CD4-positive, alpha-beta T cell treated with Interleukin-17A for 4 hours (primary cell): ENCODE measurements around the gene TAOK2.

Source experiments
- DNase-seq: peaks from one replicate; pipeline ENCODE4 v3.0.0-alpha.2; 2020; ENCODE audit warnings: mixed read lengths

The TAOK2 gene

DNA sequence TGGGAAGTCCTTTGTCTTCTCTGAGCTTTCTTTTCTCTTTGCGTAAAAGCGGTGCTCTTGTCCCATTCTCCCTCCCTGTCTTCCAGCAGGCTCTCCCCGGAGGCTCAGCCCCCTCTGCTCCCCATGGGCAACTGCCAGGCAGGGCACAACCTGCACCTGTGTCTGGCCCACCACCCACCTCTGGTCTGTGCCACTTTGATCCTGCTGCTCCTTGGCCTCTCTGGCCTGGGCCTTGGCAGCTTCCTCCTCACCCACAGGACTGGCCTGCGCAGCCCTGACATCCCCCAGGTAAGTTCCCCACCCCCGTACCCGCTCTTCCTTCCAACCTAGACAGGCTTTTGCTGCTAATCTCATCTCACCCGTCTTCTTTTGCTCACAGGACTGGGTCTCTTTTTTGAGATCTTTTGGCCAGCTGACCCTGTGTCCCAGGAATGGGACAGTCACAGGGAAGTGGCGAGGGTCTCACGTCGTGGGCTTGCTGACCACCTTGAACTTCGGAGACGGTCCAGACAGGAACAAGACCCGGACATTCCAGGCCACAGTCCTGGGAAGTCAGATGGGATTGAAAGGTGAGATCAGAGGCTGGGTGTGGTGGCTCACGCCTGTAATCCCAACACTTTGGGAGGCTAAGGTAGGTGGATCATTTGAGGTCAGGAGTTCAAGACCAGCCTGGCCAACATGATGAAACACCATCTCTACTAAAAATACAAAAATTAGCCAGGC lies 10.5 kb upstream of the TAOK2 start:
- DNase-seq: no peak

DNA sequence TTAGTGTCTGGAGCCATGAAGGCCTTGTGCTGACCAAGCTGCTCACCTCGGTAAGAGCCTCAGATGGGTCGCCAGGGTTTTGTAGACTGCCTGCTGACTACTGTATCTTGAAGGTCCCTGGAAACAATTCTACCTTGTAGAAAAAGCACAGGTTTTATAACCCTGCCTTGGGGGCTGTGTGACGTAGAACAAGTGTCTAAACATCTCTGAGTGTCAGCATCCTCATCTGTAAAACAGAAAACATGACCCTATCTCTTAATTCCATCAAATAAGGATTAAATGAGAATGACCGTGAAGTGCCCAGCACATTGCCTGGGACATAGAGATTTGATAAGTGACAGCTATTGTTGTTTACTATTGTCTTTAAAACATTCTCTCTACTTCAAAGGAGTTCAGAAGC lies 5.5 kb upstream of the TAOK2 start:
- no peak for DNase-seq

DNA sequence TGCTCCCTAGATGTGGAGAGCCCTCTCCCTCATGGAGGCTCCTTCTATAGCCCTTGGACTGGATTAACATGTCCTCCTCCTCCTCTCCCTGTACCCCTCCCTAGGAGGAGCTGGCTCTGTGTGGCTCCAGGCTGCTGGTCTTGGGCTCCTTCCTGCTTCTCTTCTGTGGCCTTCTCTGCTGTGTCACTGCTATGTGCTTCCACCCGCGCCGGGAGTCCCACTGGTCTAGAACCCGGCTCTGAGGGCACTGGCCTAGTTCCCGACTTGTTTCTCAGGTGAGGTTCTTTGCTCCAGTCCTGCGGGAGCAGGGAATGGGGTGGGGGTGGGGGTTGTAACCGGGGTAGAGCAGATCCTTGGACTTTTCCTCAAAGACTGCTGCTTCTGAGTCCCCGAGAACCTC lies 2.4 kb upstream of the TAOK2 start:
- no peak for DNase-seq

DNA sequence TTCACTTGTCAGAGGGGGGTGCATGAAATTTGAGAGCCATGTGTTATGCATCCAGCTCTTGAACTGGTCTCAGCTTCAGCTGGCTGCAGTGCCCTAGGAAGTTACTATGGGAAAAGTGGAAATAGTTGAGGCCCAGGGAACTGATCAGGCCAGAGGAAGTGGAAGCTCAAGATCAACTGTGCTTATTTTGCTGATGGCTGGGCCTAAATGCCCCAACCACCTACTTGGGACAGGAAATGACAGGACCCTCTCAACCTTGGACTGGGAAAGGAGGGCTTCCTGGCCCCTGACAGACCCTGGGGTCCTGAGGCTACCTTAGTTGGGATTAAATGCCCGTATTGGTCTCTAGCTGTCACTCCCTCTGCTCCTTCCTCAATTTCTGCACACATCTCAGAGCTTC lies 1.2 kb upstream of the TAOK2 start:
- no peak for DNase-seq

DNA sequence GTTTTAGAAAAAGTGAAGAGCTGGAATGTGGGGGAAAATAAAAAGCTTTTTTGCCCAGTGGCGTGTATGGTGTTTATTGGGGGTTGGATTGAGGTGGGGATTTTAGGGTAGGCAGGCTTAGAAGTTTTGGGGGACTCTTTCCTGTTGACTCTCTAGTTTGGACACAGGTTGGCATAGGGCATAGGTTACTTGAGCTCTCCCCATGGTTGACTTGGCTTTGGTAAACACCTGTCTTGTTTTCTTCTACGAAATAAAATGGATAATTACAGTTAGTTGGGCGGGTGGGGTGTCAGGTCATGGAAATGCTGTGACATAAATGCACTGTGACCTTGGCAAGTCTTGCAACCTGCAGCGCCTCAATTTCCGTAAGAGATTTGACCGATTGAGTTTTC lies 680 bp upstream of the TAOK2 start:
- DNase-seq: no peak

DNA sequence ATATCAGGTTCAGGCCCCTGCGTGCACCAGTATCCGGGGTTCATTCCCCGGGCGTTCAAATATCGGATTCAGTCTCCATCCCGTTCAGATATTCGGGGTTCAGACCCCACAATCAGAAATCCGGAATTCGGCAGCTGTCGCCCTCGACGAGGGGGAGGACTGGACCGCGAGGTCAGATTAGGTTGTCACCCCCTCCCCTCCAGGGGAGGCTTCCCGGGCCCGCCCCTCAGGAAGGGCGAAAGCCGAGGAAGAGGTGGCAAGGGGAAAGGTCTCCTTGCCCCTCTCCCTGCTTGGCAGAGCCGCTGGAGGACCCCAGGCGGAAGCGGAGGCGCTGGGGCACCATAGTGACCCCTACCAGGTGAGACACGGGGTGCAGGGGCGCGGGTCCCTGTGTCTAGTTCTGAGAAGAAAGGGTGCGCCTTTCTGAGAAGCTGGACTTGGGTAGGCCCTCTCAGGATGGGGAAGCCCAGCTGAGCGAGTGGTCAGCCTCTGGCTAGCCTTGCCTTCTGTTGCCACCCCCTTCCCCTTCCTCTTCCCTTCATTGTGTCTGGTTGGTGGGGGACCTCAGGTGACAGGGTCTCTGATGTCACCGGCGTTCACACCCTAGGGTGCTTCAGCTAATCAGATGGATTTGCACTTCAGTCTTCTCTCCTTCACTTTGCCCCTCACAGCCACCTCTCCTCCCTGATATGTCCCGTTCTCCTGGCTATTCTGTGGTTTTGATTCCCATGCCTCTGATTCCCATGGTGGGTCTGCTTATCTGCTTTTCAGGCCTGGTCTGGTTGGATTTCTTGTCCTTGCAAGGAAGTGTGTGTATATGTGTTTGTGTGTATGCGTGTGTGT lies 844 bp downstream of the TAOK2 start:
- DNase-seq: peak; percentile 14

DNA sequence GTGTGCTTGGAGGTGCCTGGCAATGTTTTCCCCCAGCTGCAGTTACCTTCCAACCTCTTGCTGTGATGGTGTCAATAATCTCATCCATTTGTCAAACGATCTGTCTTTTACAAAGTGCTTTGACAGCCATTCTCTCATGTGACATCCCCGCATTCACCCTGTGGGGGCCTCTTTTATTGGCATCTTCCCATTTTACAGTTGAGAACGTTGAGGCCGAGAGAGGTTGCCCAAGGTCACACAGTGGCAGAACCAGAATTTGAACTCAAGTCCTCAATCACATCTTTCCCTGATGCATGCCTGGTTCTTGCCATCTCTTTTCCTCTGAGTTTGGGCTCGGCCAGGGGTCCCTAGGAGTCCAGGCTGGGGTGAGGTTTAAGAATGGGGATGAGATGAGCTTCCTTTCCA lies 1.5 kb downstream of the TAOK2 start:
- no peak for DNase-seq

DNA sequence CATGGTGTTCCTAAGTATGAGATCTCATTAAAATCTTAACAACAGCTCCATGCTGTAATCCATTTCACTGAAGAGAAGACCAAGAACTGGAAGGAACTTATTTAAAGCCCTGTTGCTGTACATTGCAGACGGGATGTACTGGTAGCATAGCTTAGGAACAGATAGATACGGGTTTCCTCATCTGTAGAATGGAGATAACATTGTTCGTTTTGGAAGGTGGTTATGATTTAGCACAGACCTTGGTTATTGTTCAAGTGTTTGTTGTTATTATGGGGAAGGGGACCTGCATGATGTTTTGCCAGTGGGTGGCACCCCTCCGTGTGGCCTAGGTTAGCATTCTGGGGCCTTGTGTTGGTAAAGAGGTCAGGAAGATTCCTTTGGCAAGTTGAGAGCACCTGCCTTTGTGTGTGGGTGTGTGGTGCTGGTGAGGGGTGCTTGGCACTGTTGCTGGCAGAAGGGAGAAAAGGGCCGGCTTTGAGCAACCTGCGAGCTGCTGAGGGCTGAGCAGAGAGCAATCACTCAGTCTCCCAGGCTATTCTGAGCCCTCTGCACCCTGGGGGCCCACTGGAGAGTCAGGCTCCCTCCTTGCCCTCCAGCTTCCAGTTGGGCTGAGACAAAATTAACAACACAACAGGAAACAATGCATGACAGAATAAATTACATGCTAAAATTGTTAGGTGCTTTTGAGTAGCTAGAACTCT lies 2.3 kb downstream of the TAOK2 start:
- DNase-seq: no peak

DNA sequence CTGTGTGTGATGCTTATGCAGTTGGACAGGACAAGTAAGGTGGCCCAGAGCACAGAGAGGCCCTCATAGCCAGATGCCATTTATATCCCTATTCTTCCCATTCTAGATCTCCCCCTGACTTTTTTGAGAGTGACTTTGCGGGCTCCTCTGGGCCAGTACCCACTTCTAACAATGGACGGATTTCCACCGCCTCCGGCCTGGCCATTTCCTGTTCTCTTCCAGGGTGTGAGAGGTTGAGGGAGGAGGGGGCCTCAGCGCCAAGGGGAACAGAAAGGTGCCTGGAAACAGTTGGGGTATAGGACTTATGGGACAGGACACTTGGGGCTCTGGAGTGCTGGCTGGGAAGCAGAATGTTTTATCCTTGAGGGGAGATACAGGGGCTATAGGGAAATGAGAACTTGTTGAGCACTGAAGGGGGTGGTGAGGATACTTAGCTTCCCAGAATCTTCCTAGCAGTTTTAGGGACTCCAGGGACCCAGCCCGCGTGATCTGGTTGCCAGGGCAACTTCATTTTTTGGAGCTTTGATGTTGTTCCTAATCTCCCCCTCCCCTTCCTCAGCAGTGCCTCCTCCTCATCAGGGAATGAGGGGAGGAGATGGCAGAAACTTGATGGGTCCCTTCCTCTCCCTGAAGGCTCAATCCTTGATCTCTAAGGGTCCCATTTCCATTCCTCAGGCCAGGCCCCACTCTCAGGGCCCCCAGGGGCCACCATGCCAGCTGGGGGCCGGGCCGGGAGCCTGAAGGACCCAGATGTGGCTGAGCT lies 3.6 kb downstream of the TAOK2 start:
- no peak for DNase-seq

DNA sequence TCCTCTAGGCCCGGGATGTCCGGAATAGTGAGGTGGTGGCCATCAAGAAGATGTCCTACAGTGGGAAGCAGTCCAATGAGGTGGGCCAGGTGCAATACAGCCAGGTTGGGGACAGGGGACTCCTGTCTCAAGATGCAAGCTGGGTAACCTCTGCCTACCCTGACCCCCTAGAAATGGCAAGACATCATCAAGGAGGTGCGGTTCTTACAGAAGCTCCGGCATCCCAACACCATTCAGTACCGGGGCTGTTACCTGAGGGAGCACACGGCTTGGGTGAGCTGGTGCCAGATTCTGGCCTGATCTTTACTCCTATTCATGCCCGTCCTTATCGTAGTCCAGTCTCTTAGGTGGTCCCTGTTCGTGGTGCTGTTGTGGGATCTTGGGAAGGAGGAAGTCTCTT lies 4.4 kb downstream of the TAOK2 start:
- no peak for DNase-seq

DNA sequence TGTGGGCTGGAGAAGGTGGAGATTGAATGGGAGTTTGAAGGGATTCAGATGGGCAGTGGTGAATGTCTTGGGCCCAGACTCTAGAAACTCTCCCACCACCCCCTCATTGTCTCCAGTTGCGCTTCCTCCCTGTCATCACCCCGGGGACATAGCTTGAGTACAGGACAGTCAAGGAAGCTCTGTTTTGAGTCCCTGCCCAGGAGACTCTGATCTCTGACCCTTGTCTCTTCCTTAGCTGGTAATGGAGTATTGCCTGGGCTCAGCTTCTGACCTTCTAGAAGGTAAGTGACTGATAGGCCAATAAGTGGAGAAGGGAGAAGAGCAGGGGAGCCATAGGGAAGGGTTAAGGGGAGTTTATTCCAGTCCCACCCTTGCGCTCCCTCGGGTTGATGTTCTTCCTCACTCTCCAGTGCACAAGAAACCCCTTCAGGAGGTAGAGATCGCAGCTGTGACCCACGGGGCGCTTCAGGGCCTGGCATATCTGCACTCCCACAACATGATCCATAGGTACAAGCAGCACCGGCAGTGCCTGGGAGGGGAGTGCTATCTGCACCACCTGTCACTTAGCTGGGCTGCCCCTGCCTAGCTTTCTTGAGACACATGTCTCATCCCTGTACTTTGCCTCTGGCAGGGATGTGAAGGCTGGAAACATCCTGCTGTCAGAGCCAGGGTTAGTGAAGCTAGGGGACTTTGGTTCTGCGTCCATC lies 5.0 kb downstream of the TAOK2 start:
- DNase-seq: no peak

DNA sequence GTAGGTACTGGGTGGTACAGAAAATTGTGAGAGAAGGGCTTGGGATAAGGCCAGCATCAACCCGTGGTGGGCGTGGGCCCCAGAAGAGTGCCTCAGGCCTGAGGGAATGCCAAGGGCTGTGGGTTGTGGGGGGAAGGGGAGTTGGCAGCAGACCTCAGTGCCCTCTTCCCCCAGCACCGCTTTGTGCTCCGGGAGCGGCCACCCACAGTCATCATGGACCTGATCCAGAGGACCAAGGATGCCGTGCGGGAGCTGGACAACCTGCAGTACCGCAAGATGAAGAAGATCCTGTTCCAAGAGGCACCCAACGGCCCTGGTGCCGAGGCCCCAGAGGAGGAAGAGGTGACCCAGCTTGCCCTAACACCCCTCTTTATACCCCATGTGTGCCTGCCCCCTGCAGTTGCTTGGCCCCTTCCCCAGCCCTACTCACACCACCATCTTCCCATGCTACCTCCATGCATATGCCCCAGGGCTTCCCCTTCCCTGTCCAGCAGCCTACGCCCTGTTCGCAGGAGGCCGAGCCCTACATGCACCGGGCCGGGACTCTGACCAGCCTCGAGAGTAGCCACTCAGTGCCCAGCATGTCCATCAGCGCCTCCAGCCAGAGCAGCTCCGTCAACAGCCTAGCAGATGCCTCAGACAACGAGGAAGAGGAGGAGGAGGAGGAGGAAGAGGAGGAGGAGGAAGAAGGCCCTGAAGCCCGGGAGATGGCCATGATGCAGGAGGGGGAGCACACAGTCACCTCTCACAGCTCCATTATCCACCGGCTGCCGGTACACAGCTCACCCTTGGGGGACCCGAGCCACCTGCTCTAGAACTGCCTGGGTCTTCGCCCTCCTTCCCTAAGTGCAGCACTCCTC lies 9.1 kb downstream of the TAOK2 start:
- no peak for DNase-seq

DNA sequence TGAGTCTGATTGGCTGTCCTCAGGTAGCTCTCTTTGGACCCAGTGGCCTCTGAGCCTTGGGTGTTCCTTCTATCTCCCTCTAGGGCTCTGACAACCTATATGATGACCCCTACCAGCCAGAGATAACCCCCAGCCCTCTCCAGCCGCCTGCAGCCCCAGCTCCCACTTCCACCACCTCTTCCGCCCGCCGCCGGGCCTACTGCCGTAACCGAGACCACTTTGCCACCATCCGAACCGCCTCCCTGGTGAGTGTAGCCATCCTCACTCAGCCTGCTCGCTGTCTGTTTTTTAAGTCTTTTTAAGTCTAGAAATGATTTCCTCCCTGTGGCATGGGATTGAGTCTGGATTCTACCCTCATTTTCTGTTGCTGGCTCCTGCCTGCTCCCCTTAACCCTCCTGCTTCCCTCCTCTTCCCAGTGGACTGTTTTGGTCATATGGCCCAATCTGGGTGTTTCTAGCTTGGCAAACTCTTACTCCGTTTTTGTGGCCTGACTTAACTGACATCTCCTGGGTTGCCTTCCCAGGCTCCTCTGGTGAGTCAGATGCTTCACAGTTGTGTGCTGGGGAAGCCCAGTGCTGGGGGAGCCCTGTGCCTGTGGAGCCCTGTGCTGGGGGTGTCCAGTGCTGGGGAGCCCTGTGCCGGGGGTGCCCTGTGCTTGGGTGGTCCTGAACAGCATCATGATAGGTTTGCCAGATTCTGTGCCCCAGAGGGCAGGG lies 9.9 kb downstream of the TAOK2 start:
- DNase-seq: no peak

DNA sequence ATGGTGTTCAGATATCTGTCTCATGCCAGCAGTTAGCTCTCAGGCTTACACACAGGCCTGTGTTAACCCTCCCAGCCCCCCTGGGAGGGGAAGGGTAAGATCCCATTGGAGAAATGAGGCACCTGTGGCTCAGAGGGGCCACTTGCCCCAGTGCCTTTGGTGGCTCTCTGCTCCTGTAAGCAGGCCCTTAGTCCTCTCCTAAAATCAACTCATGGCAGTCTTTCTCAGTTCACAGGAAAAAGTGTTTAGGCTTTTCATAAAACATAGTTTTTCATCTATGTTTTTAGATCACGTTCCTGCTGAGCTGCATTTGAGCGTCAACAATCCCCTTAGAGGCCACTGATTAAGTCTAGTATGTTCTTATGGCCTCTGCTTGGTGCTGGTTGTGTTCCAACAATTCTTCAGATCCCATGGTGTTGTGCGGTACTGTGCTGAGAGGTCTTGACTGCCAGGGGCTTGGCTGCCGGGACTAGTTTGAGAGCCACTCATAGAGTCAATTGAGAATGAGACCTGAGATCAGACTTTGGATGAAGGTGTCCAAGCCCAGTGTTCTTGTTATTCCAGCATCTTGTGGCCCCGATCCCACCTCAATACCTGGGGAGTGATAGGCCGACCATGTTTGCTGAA lies 10.6 kb downstream of the TAOK2 start:
- no peak for DNase-seq

DNA sequence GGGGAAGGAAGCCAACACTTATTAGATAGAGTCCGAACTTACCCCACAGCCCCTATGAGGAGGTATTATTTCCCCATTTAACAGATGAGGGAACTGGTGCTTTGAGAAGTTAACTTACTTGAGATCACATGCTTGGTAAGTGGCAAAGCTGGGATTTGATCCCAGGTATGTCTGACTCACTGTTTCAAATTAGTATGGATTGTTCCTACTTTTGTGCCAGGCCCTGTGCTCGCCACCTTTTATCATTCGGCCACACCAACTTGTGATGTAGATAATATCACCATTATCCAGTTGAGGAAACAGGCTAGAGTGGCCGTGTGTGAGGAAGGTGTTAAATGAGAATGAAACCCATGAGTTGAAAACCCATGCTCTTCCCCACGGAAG lies 11.1 kb downstream of the TAOK2 start:
- no peak for DNase-seq

DNA sequence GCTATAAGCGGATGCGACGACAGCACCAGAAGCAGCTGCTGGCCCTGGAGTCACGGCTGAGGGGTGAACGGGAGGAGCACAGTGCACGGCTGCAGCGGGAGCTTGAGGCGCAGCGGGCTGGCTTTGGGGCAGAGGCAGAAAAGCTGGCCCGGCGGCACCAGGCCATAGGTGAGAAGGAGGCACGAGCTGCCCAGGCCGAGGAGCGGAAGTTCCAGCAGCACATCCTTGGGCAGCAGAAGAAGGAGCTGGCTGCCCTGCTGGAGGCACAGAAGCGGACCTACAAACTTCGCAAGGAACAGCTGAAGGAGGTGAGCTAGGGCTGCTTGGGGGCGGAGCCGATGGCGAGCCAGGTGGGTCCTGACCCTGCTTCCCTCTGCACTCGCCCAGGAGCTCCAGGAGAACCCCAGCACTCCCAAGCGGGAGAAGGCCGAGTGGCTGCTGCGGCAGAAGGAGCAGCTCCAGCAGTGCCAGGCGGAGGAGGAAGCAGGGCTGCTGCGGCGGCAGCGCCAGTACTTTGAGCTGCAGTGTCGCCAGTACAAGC lies 11.7 kb downstream of the TAOK2 start:
- DNase-seq: no peak

DNA sequence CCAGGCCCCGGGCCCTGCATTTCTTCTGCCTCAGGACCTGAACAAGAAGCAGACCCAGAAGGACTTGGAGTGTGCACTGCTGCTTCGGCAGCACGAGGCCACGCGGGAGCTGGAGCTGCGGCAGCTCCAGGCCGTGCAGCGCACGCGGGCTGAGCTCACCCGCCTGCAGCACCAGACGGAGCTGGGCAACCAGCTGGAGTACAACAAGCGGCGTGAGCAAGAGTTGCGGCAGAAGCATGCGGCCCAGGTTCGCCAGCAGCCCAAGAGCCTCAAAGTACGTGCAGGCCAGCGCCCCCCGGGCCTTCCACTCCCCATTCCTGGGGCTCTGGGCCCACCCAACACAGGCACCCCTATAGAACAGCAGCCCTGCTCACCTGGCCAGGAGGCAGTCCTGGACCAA lies 12.6 kb downstream of the TAOK2 start:
- no peak for DNase-seq

DNA sequence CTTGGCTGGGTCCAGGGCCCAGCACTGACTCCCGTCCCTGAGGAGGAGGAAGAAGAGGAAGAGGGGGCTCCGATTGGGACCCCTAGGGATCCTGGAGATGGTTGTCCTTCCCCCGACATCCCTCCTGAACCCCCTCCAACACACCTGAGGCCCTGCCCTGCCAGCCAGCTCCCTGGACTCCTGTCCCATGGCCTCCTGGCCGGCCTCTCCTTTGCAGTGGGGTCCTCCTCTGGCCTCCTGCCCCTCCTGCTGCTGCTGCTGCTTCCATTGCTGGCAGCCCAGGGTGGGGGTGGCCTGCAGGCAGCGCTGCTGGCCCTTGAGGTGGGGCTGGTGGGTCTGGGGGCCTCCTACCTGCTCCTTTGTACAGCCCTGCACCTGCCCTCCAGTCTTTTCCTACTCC lies 13.3 kb downstream of the TAOK2 start:
- no peak for DNase-seq

DNA sequence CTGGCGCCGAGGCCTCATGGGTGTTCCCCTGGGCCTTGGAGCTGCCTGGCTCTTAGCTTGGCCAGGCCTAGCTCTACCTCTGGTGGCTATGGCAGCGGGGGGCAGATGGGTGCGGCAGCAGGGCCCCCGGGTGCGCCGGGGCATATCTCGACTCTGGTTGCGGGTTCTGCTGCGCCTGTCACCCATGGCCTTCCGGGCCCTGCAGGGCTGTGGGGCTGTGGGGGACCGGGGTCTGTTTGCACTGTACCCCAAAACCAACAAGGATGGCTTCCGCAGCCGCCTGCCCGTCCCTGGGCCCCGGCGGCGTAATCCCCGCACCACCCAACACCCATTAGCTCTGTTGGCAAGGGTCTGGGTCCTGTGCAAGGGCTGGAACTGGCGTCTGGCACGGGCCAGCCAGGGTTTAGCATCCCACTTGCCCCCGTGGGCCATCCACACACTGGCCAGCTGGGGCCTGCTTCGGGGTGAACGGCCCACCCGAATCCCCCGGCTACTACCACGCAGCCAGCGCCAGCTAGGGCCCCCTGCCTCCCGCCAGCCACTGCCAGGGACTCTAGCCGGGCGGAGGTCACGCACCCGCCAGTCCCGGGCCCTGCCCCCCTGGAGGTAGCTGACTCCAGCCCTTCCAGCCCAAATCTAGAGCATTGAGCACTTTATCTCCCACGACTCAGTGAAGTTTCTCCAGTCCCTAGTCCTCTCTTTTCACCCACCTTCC lies 13.9 kb downstream of the TAOK2 start:
- no peak for DNase-seq
